Liver (tissue), 9 donors: Measurements from ENCODE around the gene ARHGEF19. TPM values are rescaled to one million over a fixed set of nuclear protein-coding genes. Genes with fewer than 3 reads are reported as not detected.

Source experiments
- DNase-seq: peaks from one replicate; pipeline ENCODE4 v3.0.0-alpha.2; 2017; ENCODE audit warnings: low spot score
- H3K27ac ChIP-seq, 2 donors: one replicate each; pipeline ENCODE4 v1.7.0; 2013; ENCODE audit warnings: inconsistent platforms in 2 of 2, low read length in 2 of 2, control low read depth in 1 of 2, low read depth in 1 of 2, mild to moderate bottlenecking in 1 of 2
- H3K27me3 ChIP-seq, 4 donors: one replicate each; pipeline versions ENCODE4 v1.6.1 to v1.7.0; 2013; ENCODE audit warnings: low read length in 3 of 4, inconsistent platforms in 1 of 4, mild to moderate bottlenecking in 1 of 4, moderate library complexity in 1 of 4; ENCODE audit not compliant: control insufficient read depth in 4 of 4, insufficient read depth in 4 of 4
- H3K36me3 ChIP-seq, 4 donors: one replicate each; pipeline versions ENCODE4 v1.6.1 to v1.7.0; 2013; ENCODE audit warnings: low read length in 3 of 4, mild to moderate bottlenecking in 3 of 4, low read depth in 1 of 4, moderate library complexity in 1 of 4; ENCODE audit not compliant: control insufficient read depth in 4 of 4, insufficient read depth in 3 of 4
- H3K4me1 ChIP-seq, 4 donors: one replicate each; pipeline versions ENCODE4 v1.6.1 to v1.7.0; 2013; ENCODE audit warnings: low read length in 3 of 4, mild to moderate bottlenecking in 3 of 4, moderate library complexity in 1 of 4; ENCODE audit not compliant: control insufficient read depth in 4 of 4, insufficient read depth in 4 of 4
- H3K4me3 ChIP-seq, 3 donors: one replicate each; pipeline versions ENCODE4 v1.6.1 to v1.7.0; 2013; ENCODE audit warnings: low read length in 3 of 3, control low read depth in 1 of 3, low read depth in 1 of 3, mild to moderate bottlenecking in 1 of 3
- H3K9ac ChIP-seq, 2 donors: one replicate each; pipeline ENCODE4 v1.7.0; 2013; ENCODE audit warnings: low read length in 2 of 2, mild to moderate bottlenecking in 2 of 2, moderate library complexity in 2 of 2, control low read depth in 1 of 2, low read depth in 1 of 2
- H3K9me3 ChIP-seq, 4 donors: one replicate each; pipeline versions ENCODE4 v1.6.1 to v1.7.0; 2013; ENCODE audit warnings: low read length in 3 of 4; ENCODE audit not compliant: control insufficient read depth in 4 of 4
- EGR1 ChIP-seq, 2 donors: IDR thresholded peaks; 2 replicates each; pipeline ENCODE4 v1.6.1; 2016 to 2018; ENCODE audit warnings: antibody characterized with exemption in 2 of 2, low read depth in 2 of 2
- FOXA2 ChIP-seq: IDR thresholded peaks from 2 replicates; pipeline ENCODE4 v1.6.1; 2016; ENCODE audit warnings: antibody characterized with exemption
- GABPA ChIP-seq, 2 donors: IDR thresholded peaks in 1 of 2; conservative IDR thresholded peaks in 1 of 2; 2 replicates each; pipeline ENCODE4 v1.6.1; 2016; ENCODE audit warnings: antibody characterized with exemption in 2 of 2, mild to moderate bottlenecking in 1 of 2, moderate library complexity in 1 of 2
- HNF4A ChIP-seq, 2 donors: conservative IDR thresholded peaks; 2 replicates each; pipeline ENCODE4 v1.6.1; 2016; ENCODE audit warnings: antibody characterized with exemption in 2 of 2, mild to moderate bottlenecking in 2 of 2
- HNF4G ChIP-seq: IDR thresholded peaks from 2 replicates; pipeline ENCODE4 v1.6.1; 2016; ENCODE audit warnings: antibody characterized with exemption
- JUND ChIP-seq, 2 donors: IDR thresholded peaks; 2 replicates each; pipeline ENCODE4 v1.6.1; 2016; ENCODE audit warnings: antibody characterized with exemption in 2 of 2
- NR2F2 ChIP-seq: IDR thresholded peaks from 2 replicates; pipeline ENCODE4 v1.6.1; 2016; ENCODE audit warnings: antibody characterized with exemption
- RXRA ChIP-seq, 2 donors: IDR thresholded peaks; 2 replicates each; pipeline ENCODE4 v1.6.1; 2017 to 2018; ENCODE audit warnings: antibody characterized with exemption in 2 of 2, mild to moderate bottlenecking in 1 of 2
- TAF1 ChIP-seq: conservative IDR thresholded peaks from 2 replicates; pipeline ENCODE4 v1.6.1; 2016; ENCODE audit warnings: antibody characterized with exemption, mild to moderate bottlenecking
- WGBS: extraction: QIAGEN DNeasy Blood & Tissue Kit; methylation state at CpG from one replicate; pipeline ENCODE4 v1.1.7; 2013; 5-methylcytosine and 5-hydroxymethylcytosine counted together
- polyA plus RNA-seq, 2 donors: library from polyadenylated mRNA; stranded (reverse) in 1 of 2; unstranded in 1 of 2; fragments of 200-250 nt in 1 of 2; fragments of >200 nt in 1 of 2; fragmentation: Nextera tagmentation in 1 of 2; extraction: Ambion mirVana in 1 of 2; gene quantifications; one replicate each; pipeline versions ENCODE4 v1.2.1 to v1.2.3, GENCODE V29; 2013 to 2015
- total RNA-seq, 2 donors: library from RNA; depleted of rRNA; stranded (reverse); fragments of >200 nt; gene quantifications; one replicate each; pipeline ENCODE4 v1.2.3, GENCODE V29; 2014
- TF ChIP-seq, protein P1 (sequence below): IDR thresholded peaks from 2 replicates; pipeline ENCODE4 v1.6.1; 2016; ENCODE audit warnings: antibody characterized with exemption
- TF ChIP-seq, protein P2 (sequence below): IDR thresholded peaks from 2 replicates; pipeline ENCODE4 v1.6.1; 2016; ENCODE audit warnings: antibody characterized with exemption, mild to moderate bottlenecking
- donor health status: healthy.
- donor health status: healthy.
- donor health status: healthy.
- donor health status: healthy.
- donor health status: healthy.

The ARHGEF19 gene
- total and polyA plus RNA-seq, 4 donors, result 0.79 to 3.2 (median 2.5) TPM

DNA sequence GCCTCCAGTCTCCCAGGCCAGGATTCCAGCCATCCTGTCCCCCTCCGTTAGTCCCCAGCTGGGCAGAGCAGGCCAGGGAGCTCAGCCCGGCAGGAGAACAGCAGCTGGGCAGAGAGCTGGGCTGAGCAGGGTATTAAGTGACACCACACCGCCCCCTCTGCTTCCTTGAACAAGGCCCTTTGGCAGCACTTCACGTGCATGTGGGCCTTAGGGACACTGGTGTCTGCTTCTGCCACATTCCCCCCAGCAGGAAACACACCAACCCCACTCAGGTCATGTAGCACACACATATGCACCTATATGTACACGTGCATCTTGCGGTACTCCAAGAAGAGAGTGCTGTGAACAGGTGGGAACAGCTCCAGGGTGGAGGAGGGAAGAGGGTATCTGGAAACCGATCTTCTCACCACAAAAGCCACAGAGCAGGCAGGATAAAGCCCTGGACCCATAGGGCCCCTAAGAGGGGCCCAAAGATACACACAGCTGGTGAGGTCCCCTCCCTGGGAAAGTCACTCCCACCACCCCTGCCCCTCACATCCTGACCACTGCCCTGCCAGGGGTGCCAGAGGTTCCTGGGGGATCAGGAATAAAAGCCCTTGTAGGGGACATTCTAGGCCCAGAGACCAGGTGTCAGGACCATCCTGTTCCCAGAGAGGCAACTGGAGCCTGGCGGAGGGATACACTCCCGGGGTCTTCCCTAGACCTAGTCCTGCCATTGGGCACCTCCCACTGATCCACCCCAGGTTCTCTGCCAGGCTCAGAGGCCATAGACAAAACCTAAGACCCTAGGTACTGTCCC, 61.1 kb downstream of the ARHGEF19 start:
- Histone ChIP-seq H3K9me3 (no peaks in the 10 kb centered on the region), H3K36me3 (peaks cover 6 to 29% (median 9%) of the 10 kb centered on the region in 4 donors), H3K4me1 (peaks cover 6 to 42% (median 29%) of the 10 kb centered on the region in 4 donors), H3K9ac (no peak overlapping the region), H3K4me3 (no peak overlapping the region), H3K27me3 (no peaks in the 10 kb centered on the region), H3K27ac (peak overlapping the region; percentile 23 to 38)
- no peak for TF ChIP-seq EGR1 (IDR thresholded peaks at IDR 0.05; ENCODE audit: low read depth in 2 of 2)
- DNase-seq, result no peak
- WGBS, result 75% methylated on average over 9 of the region's 9 CpGs

DNA sequence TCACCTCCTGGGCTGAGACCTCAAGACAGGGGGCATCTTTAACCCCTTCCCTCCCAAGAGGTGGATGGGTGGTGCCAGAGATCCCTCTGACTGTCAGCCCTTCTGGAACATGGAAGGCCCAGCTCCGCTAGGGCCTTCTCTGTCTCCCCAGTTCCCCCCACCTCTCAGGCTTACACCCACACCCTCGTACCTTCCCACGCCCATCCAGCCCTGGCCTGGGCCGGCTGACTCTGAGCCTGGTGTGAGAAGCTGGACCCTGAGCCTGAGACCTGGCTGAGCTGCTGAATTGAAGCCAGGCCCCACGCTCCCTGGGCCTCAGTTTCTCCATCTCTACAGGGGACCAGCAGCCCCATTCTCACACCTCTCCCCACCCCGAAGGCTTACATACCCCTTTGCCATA, 61.9 kb downstream of the ARHGEF19 start:
- no peaks in the 10 kb centered on the region for H3K9me3 ChIP-seq
- no peak overlapping the region for H3K4me3 ChIP-seq
- 79% methylated on average over 6 of the region's 6 CpGs for WGBS
- TF ChIP-seq TAF1 (no peak), HNF4A (conservative IDR thresholded peaks at IDR 0.05) (no peak), RXRA (IDR thresholded peaks at IDR 0.05) (no peak)
- TF ChIP-seq, protein P1, sequence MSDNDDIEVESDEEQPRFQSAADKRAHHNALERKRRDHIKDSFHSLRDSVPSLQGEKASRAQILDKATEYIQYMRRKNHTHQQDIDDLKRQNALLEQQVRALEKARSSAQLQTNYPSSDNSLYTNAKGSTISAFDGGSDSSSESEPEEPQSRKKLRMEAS, result no peak
- H3K27me3 ChIP-seq, result no peaks in the 10 kb centered on the region
- no peak for DNase-seq
- peaks cover 9 to 48% (median 35%) of the 10 kb centered on the region in 4 donors for H3K4me1 ChIP-seq
- H3K27ac ChIP-seq, result peak overlapping the region in 1 of 2 donors; percentile 4
- H3K9ac ChIP-seq, result no peak overlapping the region
- H3K36me3 ChIP-seq, result peaks cover 6 to 29% (median 9%) of the 10 kb centered on the region in 4 donors

DNA sequence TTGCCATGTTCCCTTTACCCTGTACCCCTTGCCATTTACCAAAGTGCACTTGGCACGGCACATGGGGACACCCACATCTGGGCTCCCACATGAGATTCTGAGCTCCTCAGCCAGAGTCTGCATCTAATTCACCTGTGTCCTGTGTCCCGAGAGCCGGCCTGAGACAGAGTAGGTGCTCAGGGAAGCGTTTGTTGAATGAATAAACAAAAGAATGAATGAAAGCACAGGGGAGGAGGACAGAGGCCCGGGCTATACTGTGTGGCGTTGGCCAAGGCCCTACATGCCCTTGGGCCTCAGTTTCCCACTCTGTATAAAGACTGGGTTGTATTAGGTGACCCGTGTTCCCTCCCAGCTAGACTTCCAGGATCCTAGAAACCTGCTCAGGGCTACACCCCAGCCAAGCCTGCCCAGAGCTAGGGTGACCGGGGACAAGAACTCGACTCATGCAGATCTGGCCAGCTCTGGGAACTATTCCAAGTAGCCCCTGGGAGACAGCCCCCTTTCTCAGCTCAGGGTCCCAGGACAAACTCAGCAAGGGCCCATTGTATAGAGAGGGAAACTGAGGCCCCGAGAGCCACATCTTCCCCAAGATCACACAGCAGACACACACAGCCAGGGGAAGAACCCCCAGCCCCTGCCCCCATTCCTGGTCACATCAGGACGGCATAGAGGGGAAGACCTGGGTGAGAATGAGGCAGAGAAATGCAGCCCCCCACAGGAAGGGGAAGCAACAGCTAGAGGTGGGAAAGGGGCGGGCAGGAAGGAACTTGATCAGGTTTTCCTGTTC, 62.6 kb downstream of the ARHGEF19 start:
- no peak for DNase-seq
- Histone ChIP-seq H3K27ac (peak overlapping the region in 1 of 2 donors; percentile 4), H3K9ac (no peak overlapping the region), H3K9me3 (no peaks in the 10 kb centered on the region), H3K36me3 (peaks cover 6 to 29% (median 9%) of the 10 kb centered on the region in 4 donors), H3K27me3 (no peaks in the 10 kb centered on the region), H3K4me3 (no peak overlapping the region), H3K4me1 (peaks cover 13 to 54% (median 41%) of the 10 kb centered on the region in 4 donors)
- TF ChIP-seq NR2F2, result no peak
- no peak for TF ChIP-seq FOXA2
- TF ChIP-seq GABPA (IDR thresholded peaks at IDR 0.05 in 1 of 2, conservative IDR thresholded peaks at IDR 0.05 in 1 of 2), result no peak
- TF ChIP-seq, protein P2, sequence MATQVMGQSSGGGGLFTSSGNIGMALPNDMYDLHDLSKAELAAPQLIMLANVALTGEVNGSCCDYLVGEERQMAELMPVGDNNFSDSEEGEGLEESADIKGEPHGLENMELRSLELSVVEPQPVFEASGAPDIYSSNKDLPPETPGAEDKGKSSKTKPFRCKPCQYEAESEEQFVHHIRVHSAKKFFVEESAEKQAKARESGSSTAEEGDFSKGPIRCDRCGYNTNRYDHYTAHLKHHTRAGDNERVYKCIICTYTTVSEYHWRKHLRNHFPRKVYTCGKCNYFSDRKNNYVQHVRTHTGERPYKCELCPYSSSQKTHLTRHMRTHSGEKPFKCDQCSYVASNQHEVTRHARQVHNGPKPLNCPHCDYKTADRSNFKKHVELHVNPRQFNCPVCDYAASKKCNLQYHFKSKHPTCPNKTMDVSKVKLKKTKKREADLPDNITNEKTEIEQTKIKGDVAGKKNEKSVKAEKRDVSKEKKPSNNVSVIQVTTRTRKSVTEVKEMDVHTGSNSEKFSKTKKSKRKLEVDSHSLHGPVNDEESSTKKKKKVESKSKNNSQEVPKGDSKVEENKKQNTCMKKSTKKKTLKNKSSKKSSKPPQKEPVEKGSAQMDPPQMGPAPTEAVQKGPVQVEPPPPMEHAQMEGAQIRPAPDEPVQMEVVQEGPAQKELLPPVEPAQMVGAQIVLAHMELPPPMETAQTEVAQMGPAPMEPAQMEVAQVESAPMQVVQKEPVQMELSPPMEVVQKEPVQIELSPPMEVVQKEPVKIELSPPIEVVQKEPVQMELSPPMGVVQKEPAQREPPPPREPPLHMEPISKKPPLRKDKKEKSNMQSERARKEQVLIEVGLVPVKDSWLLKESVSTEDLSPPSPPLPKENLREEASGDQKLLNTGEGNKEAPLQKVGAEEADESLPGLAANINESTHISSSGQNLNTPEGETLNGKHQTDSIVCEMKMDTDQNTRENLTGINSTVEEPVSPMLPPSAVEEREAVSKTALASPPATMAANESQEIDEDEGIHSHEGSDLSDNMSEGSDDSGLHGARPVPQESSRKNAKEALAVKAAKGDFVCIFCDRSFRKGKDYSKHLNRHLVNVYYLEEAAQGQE, result no peak
- no peak for TF ChIP-seq EGR1 (IDR thresholded peaks at IDR 0.05; ENCODE audit: low read depth in 2 of 2)
- TF ChIP-seq HNF4G, result no peak
- TF ChIP-seq JUND (IDR thresholded peaks at IDR 0.05), result no peak
- 86% methylated on average over 12 of the region's 12 CpGs for WGBS
